ENCODE results near the gene RNF148.

DNA sequence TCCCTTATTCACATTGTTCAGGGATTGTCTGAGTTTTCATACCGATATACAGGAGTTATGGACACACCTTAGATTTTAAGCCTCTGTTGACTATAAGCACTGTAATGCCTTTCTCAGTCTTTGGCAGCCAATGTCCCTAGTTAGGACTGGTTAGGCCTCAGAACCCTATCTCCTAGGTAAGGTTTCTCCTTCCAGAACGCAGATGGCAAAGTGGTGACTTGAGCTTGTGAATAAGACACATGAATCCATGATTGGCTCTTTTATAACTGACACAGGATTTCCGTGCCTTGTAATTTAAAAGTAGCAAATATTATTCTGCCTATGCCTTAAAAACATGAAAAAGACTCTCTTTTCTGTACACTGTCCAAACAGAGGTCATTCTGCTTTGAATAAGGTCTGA lies 12.5 kb upstream of the RNF148 start:
- TF ChIP-seq POLR2AphosphoS5 (IDR thresholded peaks at IDR 0.05; ENCODE audit: low read depth, low read length) (no peak), POLR2A (IDR thresholded peaks at IDR 0.05; ENCODE audit: low read depth, low read length) (no peak)
